HepG2 (cell line): Measurements from ENCODE around the gene CYP2W1. TPM values are rescaled to one million over a fixed set of nuclear protein-coding genes. Genes with fewer than 3 reads are reported as not detected.

ENCODE experiments used
- BRD4 ChIP-seq: sonication (generic); formaldehyde crosslinking; IDR thresholded peaks from 2 replicates; pipeline ENCODE4 v1.4.0; 2020; ENCODE audit warnings: missing genetic modification reagents
- CEBPB ChIP-seq: IDR thresholded peaks from 2 replicates; pipeline ENCODE4 v1.6.1; 2011; ENCODE audit warnings: low read depth, low read length, improper control_type of control experiment, borderline replicate concordance
- EEA1 ChIP-seq: sonication (generic); formaldehyde crosslinking; IDR thresholded peaks from 2 replicates; pipeline ENCODE4 v1.5.1; 2020; ENCODE audit warnings: mild to moderate bottlenecking, missing genetic modification reagents, borderline replicate concordance
- GFI1 ChIP-seq: sonication (generic); formaldehyde crosslinking; IDR thresholded peaks from 2 replicates; pipeline ENCODE4 v1.5.0; 2020; ENCODE audit warnings: missing genetic modification reagents, mild to moderate bottlenecking, borderline replicate concordance
- GZF1 ChIP-seq: sonication (generic); formaldehyde crosslinking; IDR thresholded peaks from 2 replicates; pipeline ENCODE4 v1.5.1; 2020; ENCODE audit warnings: mild to moderate bottlenecking, missing genetic modification reagents
- HDAC2 ChIP-seq: sonication (generic); formaldehyde crosslinking; IDR thresholded peaks from 2 replicates; pipeline ENCODE4 v1.4.0; 2020; ENCODE audit warnings: missing genetic modification reagents
- HNF4A ChIP-seq: sonication (generic); formaldehyde crosslinking; IDR thresholded peaks from 2 replicates; pipeline ENCODE4 v1.4.0; 2020; ENCODE audit warnings: missing genetic modification reagents
- KDM1A ChIP-seq: IDR thresholded peaks from 2 replicates; pipeline ENCODE4 v1.6.1; 2016; ENCODE audit warnings: missing compliant biosample characterization
- MAF1 ChIP-seq: sonication (generic); formaldehyde crosslinking; IDR thresholded peaks from 2 replicates; pipeline ENCODE4 v1.5.0; 2020; ENCODE audit warnings: missing genetic modification reagents, borderline replicate concordance
- MEIS2 ChIP-seq: sonication (generic); formaldehyde crosslinking; IDR thresholded peaks from 2 replicates; pipeline ENCODE4 v1.9.0; 2021; ENCODE audit warnings: mild to moderate bottlenecking, missing genetic modification reagents
- NFE2L1 ChIP-seq: sonication (generic); formaldehyde crosslinking; IDR thresholded peaks from 2 replicates; pipeline ENCODE4 v1.4.0; 2020; ENCODE audit warnings: missing genetic modification reagents, mild to moderate bottlenecking, borderline replicate concordance
- NFE2L2 ChIP-seq: fragments of 150-350 bp; IDR thresholded peaks from 2 replicates; pipeline ENCODE4 v1.6.1; 2014; ENCODE audit warnings: low read length
- NFYC ChIP-seq: IDR thresholded peaks from 2 replicates; pipeline ENCODE4 v1.6.1; 2016; ENCODE audit warnings: missing genetic modification reagents, missing compliant biosample characterization
- SKI ChIP-seq: fragments of 450-650 bp; IDR thresholded peaks from one replicate; pipeline ENCODE4 v1.6.1; 2018; ENCODE audit warnings: mild to moderate bottlenecking; ENCODE audit not compliant: partially characterized antibody
- ZFP41 ChIP-seq: sonication (generic); formaldehyde crosslinking; IDR thresholded peaks from 2 replicates; pipeline ENCODE4 v1.4.0; 2020; ENCODE audit warnings: mild to moderate bottlenecking, missing genetic modification reagents, borderline replicate concordance
- ZKSCAN1 ChIP-seq: fragments of 150-350 bp; IDR thresholded peaks from 2 replicates; pipeline ENCODE4 v1.6.1; 2014; ENCODE audit warnings: low read length
- ZNF383 ChIP-seq: sonication (generic); formaldehyde crosslinking; IDR thresholded peaks from 2 replicates; pipeline ENCODE4 v1.4.0; 2020; ENCODE audit warnings: missing genetic modification reagents, mild to moderate bottlenecking, borderline replicate concordance
- ZNF567 ChIP-seq: sonication (generic); formaldehyde crosslinking; IDR thresholded peaks from 2 replicates; pipeline ENCODE4 v1.8.1; 2023; ENCODE audit warnings: mild to moderate bottlenecking, missing genetic modification reagents, borderline replicate concordance
- ZNF652 ChIP-seq: IDR thresholded peaks from 2 replicates; pipeline ENCODE4 v1.6.1; 2016; ENCODE audit warnings: low read depth, borderline replicate concordance
- ZNF674 ChIP-seq: sonication (generic); formaldehyde crosslinking; IDR thresholded peaks from 2 replicates; pipeline ENCODE4 v1.5.0; 2020; ENCODE audit warnings: low read depth, mild to moderate bottlenecking, missing genetic modification reagents
- polyA plus RNA-seq, 8 experiments: library from polyadenylated mRNA; depleted of rRNA in 3 of 8; stranded (reverse) in 7 of 8; unstranded in 1 of 8; fragments of >200 nt; fragmentation: Illumina TruSeq in 4 of 8; extraction: Trizol in 4 of 8; gene quantifications; 2 replicates each; pipeline versions ENCODE4 v1.2.1 to v1.2.3, GENCODE V29; 2011 to 2016; ENCODE audit warnings: low read depth in 4 of 8, missing spikeins in 1 of 8, mixed read lengths in 1 of 8; ENCODE audit not compliant: insufficient read depth in 1 of 8
- total RNA-seq, 5 experiments: library from RNA; depleted of rRNA; stranded (reverse); fragments of >200 nt; fragmentation: Illumina TruSeq; extraction: Trizol; gene quantifications; 2 replicates each; pipeline ENCODE4 v1.2.3, GENCODE V29; 2016; ENCODE audit warnings: low read depth in 1 of 5
- TF ChIP-seq, protein P1 (sequence below): sonication (generic); formaldehyde crosslinking; IDR thresholded peaks from 2 replicates; pipeline ENCODE4 v1.4.0; 2020; ENCODE audit warnings: missing genetic modification reagents
- TF ChIP-seq, protein P2 (sequence below): sonication (generic); formaldehyde crosslinking; IDR thresholded peaks from 2 replicates; pipeline ENCODE4 v1.8.1; 2022; ENCODE audit warnings: mild to moderate bottlenecking, missing genetic modification reagents
- TF ChIP-seq, protein P3 (sequence below): IDR thresholded peaks from 2 replicates; pipeline ENCODE4 v1.6.1; 2012; ENCODE audit warnings: inconsistent platforms
- TF ChIP-seq, protein P4 (sequence below): sonication (generic); formaldehyde crosslinking; IDR thresholded peaks from 2 replicates; pipeline ENCODE4 v1.4.0; 2020; ENCODE audit warnings: low read depth, mild to moderate bottlenecking, missing genetic modification reagents

The CYP2W1 gene
- total and polyA plus RNA-seq, 2 of the 13 experiments (the other 11 are each of a cell fraction or from before 2014, with no cell fraction given), result 19.5 to 31.7 TPM

DNA sequence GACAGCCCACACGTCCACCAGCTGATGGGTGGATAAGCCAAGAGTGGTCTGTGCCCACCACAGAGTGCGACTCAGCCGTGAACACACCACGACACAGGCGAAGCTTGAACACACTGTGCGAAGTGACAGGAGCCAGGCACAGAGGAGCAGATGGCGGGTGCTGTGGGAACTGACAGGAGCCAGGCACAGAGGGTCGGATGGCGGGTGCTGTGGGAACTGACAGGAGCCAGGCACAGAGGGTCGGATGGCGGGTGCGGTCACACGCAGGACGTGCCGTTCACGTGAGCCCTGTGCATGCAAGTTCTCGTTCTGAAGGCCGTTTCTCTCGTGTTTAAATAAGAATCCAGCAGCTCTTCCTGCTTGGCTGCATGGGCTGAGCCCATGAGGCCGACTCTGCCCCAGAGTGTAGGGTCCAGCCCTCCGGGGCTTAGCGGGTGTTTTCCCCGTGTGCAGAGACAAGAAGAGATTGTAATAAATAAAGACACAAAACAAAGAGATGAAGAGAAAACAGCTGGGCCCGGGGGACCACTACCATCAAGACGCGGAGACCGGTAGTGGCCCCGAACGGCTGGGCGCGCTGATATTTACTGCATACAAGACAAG is 22.6 kb upstream of the CYP2W1 start (continued):
- TF ChIP-seq, protein P1, sequence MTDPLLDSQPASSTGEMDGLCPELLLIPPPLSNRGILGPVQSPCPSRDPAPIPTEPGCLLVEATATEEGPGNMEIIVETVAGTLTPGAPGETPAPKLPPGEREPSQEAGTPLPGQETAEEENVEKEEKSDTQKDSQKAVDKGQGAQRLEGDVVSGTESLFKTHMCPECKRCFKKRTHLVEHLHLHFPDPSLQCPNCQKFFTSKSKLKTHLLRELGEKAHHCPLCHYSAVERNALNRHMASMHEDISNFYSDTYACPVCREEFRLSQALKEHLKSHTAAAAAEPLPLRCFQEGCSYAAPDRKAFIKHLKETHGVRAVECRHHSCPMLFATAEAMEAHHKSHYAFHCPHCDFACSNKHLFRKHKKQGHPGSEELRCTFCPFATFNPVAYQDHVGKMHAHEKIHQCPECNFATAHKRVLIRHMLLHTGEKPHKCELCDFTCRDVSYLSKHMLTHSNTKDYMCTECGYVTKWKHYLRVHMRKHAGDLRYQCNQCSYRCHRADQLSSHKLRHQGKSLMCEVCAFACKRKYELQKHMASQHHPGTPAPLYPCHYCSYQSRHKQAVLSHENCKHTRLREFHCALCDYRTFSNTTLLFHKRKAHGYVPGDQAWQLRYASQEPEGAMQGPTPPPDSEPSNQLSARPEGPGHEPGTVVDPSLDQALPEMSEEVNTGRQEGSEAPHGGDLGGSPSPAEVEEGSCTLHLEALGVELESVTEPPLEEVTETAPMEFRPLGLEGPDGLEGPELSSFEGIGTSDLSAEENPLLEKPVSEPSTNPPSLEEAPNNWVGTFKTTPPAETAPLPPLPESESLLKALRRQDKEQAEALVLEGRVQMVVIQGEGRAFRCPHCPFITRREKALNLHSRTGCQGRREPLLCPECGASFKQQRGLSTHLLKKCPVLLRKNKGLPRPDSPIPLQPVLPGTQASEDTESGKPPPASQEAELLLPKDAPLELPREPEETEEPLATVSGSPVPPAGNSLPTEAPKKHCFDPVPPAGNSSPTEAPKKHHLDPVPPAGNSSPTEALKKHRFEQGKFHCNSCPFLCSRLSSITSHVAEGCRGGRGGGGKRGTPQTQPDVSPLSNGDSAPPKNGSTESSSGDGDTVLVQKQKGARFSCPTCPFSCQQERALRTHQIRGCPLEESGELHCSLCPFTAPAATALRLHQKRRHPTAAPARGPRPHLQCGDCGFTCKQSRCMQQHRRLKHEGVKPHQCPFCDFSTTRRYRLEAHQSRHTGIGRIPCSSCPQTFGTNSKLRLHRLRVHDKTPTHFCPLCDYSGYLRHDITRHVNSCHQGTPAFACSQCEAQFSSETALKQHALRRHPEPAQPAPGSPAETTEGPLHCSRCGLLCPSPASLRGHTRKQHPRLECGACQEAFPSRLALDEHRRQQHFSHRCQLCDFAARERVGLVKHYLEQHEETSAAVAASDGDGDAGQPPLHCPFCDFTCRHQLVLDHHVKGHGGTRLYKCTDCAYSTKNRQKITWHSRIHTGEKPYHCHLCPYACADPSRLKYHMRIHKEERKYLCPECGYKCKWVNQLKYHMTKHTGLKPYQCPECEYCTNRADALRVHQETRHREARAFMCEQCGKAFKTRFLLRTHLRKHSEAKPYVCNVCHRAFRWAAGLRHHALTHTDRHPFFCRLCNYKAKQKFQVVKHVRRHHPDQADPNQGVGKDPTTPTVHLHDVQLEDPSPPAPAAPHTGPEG, result no peak
- TF ChIP-seq ZNF652 (CRISPR knock-in tag) (no peak), ZNF567 (no peak), ZNF674 (CRISPR knock-in tag) (no peak), HNF4A (CRISPR knock-in tag) (peak; percentile 79), MAF1 (CRISPR knock-in tag) (no peak), GFI1 (CRISPR knock-in tag) (no peak), BRD4 (CRISPR knock-in tag) (no peak; the same call in 1 of the 2 replicates), ZNF383 (CRISPR knock-in tag) (no peak), HDAC2 (CRISPR knock-in tag) (peak; percentile 58; the same call in 1 of the 2 replicates), GZF1 (CRISPR knock-in tag) (0 out of 2 replicates have a peak, but pooled peaks have one; percentile 56), NFYC (CRISPR knock-in tag) (no peak), NFE2L1 (no peak), KDM1A (no peak), CEBPB (no peak), ZFP41 (CRISPR knock-in tag) (no peak), MEIS2 (peak; percentile 48; the same call in 1 of the 2 replicates), SKI (peak; percentile 24), ZKSCAN1 (no peak), NFE2L2 (no peak), EEA1 (CRISPR knock-in tag) (peak; percentile 74; the same call in 1 of the 2 replicates)
- TF ChIP-seq, protein P2, sequence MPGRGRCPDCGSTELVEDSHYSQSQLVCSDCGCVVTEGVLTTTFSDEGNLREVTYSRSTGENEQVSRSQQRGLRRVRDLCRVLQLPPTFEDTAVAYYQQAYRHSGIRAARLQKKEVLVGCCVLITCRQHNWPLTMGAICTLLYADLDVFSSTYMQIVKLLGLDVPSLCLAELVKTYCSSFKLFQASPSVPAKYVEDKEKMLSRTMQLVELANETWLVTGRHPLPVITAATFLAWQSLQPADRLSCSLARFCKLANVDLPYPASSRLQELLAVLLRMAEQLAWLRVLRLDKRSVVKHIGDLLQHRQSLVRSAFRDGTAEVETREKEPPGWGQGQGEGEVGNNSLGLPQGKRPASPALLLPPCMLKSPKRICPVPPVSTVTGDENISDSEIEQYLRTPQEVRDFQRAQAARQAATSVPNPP (CRISPR knock-in tag), result no peak
- TF ChIP-seq, protein P3, sequence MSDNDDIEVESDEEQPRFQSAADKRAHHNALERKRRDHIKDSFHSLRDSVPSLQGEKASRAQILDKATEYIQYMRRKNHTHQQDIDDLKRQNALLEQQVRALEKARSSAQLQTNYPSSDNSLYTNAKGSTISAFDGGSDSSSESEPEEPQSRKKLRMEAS, result peak; percentile 87
- TF ChIP-seq, protein P4, sequence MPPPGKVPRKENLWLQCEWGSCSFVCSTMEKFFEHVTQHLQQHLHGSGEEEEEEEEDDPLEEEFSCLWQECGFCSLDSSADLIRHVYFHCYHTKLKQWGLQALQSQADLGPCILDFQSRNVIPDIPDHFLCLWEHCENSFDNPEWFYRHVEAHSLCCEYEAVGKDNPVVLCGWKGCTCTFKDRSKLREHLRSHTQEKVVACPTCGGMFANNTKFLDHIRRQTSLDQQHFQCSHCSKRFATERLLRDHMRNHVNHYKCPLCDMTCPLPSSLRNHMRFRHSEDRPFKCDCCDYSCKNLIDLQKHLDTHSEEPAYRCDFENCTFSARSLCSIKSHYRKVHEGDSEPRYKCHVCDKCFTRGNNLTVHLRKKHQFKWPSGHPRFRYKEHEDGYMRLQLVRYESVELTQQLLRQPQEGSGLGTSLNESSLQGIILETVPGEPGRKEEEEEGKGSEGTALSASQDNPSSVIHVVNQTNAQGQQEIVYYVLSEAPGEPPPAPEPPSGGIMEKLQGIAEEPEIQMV (CRISPR knock-in tag), result no peak; the same call in 1 of the 2 replicates
